ENCODE results near the gene SPDYC.
"Not testable (repeated sequence)": the region's sequence is repeated elsewhere in the genome, so short reads cannot be mapped to it uniquely, and the experiment has no call there.

Gene SPDYC

DNA sequence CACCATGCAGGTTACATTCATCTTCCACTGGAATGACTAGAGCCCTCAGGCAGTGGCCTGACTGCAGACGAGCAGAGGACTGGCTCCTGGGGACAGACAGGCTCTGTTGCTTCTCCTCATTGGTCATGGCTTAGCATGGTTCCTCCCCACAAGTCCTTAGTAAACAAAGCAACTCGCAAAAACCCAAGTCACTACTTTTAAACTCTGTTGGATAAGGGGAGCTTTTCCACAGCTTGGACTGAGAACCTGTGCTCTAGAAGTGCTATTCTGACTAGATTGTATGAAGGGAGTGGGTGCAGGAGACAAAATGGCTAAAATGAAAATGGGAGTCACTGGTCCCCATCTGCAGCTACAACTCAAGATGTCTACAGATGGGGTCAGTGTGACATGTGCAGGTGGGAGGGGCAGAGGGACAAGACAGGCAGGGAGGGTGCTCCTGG is 4.6 kb downstream of the SPDYC start:
- DNase-seq = not testable (repeated sequence)

- DNase-seq = peak; percentile 22 to 39
Observed at GRCh38 chr11:65180877-65181568, 11.0 kb downstream of the SPDYC start.

GRCh38 chr11:65181569-65182257 is 11.7 kb downstream of the SPDYC start, which contains the start of gene CAPN1:
Gene CAPN1 (plus strand): TSS chr11:65181928. CDS start chr11:65182702, 774 bp downstream.
- peak; percentile 45 to 49 for DNase-seq

DNA sequence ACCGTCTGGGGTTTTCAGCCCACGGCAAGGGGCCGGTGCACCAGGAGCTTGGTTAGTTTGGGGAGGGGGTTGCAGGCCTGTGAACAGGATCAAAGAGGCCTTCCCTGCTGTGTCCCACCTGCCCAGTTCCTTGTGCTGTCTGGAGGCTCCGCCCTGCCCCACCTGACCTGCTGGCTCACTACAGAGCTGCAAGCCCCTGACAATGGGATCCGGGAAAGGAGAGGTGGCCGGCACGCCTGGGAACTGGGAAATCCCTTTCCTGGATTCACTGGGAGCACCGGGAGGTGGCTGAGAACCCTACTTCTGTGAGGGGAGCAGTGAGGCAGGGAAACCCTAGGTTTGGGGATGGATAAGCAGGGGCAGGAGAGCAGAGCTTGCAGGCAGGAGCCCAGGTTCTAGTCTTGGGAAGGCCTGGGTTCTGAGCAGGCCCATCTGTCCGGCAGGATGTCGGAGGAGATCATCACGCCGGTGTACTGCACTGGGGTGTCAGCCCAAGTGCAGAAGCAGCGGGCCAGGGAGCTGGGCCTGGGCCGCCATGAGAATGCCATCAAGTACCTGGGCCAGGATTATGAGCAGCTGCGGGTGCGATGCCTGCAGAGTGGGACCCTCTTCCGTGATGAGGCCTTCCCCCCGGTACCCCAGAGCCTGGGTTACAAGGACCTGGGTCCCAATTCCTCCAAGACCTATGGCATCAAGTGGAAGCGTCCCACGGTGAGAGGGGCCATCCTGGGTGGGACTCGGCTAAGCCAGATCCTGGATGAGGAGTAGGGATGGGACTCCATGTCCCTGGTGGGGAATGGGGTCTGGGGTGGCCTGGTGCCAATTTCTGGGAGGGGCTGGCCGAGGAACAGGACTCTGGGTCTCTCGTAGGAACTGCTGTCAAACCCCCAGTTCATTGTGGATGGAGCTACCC is 12.5 kb downstream of the SPDYC start:
- no peak for DNase-seq

GRCh38 chr11:65183201-65183891 is 13.3 kb downstream of the SPDYC start:
- DNase-seq = no peak

DNA sequence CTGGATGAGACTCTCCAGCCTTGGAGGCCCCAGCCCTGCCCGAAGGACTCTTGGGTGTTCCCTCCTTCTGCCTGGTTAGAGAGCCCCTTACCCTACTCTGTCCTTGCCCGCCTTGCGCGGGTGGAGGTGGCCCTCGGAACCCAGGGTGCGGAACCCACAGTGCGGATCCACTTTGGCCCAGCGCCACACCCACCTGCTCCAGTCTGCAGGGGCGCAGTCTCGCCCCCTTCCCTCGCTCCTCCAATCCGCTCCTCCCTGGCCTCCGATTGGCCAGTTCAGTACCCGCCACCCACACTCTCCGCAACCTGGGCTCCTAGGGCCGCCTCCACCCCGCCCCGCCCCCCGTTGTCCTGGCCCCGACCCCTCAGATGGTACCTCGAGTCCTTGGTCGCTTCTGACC is 14.1 kb downstream of the SPDYC start:
- no peak for DNase-seq

- no peak for DNase-seq
Observed at GRCh38 chr11:65185171-65185570, 15.1 kb downstream of the SPDYC start.

- no peak for DNase-seq
Observed at GRCh38 chr11:65185869-65186341, 15.9 kb downstream of the SPDYC start.

- DNase-seq = no peak
Observed at GRCh38 chr11:65186701-65187100, 16.7 kb downstream of the SPDYC start.

DNA sequence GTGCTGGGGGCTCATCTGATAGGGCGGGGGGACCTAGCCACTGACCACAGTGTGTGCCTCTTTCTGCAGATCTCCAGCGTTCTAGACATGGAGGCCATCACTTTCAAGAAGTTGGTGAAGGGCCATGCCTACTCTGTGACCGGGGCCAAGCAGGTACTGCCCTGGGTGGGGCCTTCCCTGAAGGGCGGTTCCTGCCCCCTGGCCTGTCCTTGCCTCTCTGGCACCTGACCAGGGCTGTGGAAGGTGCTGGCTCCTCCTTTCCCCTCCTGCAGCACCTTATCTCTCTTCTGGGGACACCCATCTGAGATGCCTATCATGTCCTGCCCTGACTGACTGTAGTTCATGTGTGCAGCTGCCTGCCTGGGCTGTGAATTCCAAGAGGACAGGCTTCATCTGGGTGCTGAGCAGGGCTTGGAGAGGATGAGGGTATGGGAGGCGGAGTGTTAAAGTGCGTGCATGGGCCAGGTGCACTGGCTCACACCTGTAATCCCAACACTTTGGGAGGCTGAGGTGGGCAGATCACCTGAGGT is 17.2 kb downstream of the SPDYC start:
- DNase-seq = no peak

- DNase-seq = no peak
Observed at GRCh38 chr11:65187971-65188461, 18.0 kb downstream of the SPDYC start.

GRCh38 chr11:65188486-65188885 is 18.5 kb downstream of the SPDYC start:
- DNase-seq = no peak

DNA sequence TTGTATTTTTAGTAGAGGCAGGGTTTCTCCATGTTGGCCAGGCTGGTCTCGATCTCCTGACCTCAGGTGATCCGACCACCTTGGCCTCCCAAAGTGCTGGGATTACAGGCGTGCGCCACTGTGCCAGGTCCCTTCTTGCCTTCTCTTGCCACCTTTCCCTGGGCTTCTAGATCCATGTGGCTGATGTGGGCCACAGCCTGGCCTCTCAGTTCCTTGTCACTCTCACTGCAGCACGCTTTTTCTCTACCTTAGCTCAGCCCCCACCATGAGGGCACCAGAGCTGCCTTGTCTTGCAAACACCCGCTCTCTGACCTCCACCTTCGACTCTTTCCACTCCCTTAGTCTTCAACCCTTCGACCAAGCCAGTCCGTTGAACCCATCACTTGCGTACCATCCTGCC is 19.2 kb downstream of the SPDYC start:
- DNase-seq = no peak

DNA sequence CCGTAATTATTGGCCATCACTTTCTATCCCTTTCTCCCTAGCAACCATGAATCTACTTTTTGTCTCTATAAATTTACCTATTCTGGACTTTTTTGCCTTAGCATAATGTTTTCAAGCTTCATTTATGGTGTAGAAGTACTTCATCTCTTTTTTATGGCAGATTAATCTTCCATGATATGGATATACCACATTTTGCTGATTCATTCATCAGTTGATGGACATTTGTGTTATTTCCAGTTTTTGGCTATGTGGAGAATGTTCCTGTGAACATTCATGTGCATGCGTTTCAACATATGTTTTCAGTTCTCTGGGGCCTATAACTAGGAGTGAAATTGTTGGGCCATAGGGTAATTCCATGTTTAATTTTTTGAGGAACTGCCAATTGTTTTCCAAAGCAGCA is 24.5 kb downstream of the SPDYC start:
- no peak for DNase-seq

DNA sequence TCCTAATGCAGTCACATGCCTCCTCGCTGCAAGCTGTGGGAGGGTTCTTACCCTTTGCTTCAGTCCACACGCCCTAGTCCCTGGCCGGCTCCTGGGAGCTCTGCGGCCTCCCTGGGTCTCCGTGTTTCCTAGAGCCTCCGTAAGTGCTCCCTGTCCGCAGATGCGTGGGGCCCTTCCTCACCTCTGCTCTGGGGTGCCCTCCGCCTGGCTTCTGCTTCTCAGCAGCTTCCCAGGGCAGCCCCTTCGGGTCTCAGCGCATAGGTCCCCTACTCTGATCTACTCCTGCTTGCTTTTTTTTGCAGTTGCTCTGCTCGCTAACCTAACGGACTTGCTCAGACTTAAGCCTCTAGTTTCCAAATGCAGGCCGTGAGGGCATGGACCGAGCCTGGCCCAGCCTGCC is 34.1 kb downstream of the SPDYC start:
- no peak for DNase-seq

DNA sequence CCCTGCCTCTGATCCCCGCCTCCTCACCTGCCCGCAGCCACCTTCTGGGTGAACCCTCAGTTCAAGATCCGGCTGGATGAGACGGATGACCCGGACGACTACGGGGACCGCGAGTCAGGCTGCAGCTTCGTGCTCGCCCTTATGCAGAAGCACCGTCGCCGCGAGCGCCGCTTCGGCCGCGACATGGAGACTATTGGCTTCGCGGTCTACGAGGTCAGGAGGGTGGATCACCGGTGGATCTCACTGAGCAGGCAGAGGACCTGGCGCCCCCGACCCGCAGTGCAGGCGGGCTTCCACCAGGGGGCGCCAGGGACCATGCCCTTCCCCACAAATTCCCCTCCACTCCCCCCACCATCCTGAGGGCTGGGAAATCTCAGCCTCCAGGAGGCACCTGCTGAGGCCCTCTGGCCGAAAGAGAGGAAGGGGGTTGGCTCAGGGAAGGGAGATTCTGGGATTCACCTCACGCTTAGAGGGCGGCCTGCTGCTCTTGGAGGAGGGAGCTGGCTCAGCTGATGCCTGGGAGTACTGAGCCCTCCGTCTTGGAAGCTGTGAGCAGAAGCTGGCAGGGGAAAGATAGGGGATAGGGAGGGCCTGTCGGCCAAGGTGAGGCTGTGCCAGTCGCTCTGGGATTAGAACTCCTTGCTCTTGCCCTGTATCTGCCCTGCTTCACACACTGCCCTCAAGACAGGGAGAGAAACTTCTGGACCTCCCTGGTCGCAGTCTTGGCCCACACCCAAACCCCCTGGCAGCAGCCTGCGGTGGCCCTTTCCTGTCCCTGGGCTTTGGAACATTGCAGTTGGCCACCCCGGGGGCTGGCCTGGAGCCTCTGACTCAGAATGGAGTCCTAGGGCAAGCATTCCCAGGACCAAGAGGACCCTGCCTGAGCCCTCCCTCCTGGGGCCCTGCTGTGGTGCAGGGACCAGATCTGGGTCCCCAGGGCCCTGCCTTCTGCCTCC is 34.9 kb downstream of the SPDYC start:
- peak; percentile 4 to 33 for DNase-seq

- no peak for DNase-seq
Observed at GRCh38 chr11:65205602-65205967, 35.6 kb downstream of the SPDYC start.

- no peak for DNase-seq
Observed at GRCh38 chr11:65206441-65206841, 36.4 kb downstream of the SPDYC start.

GRCh38 chr11:65206901-65207300 is 36.9 kb downstream of the SPDYC start:
- no peak for DNase-seq

- DNase-seq = no peak
Observed at GRCh38 chr11:65207918-65208784, 38.1 kb downstream of the SPDYC start.

Data from AML-193 (cell line).